Keratinocyte (primary cell): ENCODE results near the gene ERG.

ENCODE experiments used
- CTCF ChIP-seq, 3 experiments: IDR thresholded peaks in 1 of 3; conservative IDR thresholded peaks in 1 of 3; optimal IDR thresholded peaks in 1 of 3; 2 replicates in 2 of 3; 3 replicates in 1 of 3; pipeline versions ENCODE3 to v1.5.1; 2011; ENCODE audit warnings: low read length in 3 of 3, mild to moderate bottlenecking in 3 of 3, moderate library complexity in 2 of 3, control low read depth in 1 of 3, inconsistent platforms in 1 of 3; ENCODE audit not compliant: insufficient read depth in 2 of 3; ENCODE audit errors: extremely low read depth in 1 of 3
- EZH2 ChIP-seq: IDR thresholded peaks from one replicate; pipeline ENCODE4 v1.6.1; 2012; ENCODE audit warnings: inconsistent platforms, mild to moderate bottlenecking, low read length, moderate library complexity

- no peak for TF ChIP-seq CTCF (optimal IDR thresholded peaks at IDR 0.05 in 1 of 3, IDR thresholded peaks at IDR 0.05 in 1 of 3, conservative IDR thresholded peaks at IDR 0.05 in 1 of 3; ENCODE audit: extremely low read depth in 1 of 3, insufficient read depth in 2 of 3, low read length in 3 of 3)
- no peak for TF ChIP-seq EZH2
Measured at GRCh38 chr21:38392661-38393060, 105.6 kb downstream of the ERG start.
